ENCODE measurements around the gene RGS6.

DNA sequence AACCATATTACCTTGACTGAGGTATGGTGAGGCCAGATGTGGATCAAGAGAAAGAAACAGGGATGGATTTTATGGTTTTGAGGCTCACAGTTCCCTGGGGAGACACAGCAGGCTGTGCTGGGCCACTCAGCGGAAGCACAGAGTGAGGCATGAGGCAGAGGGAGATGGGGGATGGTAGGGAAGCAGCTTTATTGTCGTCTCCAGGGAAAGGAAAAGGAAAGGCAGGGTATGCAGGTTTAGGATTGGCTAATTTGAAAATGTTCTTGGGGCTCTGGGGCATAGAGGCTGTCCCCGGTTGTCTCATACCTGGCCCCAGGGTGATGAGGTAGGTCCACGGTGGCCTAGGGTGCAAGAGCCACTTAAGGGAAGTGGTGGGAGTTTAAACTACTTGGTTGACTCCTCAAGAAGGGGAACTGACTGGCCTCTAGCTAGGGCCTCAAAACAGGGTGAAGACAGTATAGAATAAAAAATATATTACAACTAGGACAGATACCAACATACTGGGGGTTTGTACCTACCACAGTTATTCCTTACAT is 322.8 kb downstream of the RGS6 start:
- TF ChIP-seq, protein P1, sequence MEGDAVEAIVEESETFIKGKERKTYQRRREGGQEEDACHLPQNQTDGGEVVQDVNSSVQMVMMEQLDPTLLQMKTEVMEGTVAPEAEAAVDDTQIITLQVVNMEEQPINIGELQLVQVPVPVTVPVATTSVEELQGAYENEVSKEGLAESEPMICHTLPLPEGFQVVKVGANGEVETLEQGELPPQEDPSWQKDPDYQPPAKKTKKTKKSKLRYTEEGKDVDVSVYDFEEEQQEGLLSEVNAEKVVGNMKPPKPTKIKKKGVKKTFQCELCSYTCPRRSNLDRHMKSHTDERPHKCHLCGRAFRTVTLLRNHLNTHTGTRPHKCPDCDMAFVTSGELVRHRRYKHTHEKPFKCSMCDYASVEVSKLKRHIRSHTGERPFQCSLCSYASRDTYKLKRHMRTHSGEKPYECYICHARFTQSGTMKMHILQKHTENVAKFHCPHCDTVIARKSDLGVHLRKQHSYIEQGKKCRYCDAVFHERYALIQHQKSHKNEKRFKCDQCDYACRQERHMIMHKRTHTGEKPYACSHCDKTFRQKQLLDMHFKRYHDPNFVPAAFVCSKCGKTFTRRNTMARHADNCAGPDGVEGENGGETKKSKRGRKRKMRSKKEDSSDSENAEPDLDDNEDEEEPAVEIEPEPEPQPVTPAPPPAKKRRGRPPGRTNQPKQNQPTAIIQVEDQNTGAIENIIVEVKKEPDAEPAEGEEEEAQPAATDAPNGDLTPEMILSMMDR (IDR thresholded peaks at IDR 0.05) = no peak
- no peak for TF ChIP-seq POLR2A (IDR thresholded peaks at IDR 0.05)

All from thyroid gland (tissue), 4 donors.